ENCODE measurements around the gene XPO6.

DNA sequence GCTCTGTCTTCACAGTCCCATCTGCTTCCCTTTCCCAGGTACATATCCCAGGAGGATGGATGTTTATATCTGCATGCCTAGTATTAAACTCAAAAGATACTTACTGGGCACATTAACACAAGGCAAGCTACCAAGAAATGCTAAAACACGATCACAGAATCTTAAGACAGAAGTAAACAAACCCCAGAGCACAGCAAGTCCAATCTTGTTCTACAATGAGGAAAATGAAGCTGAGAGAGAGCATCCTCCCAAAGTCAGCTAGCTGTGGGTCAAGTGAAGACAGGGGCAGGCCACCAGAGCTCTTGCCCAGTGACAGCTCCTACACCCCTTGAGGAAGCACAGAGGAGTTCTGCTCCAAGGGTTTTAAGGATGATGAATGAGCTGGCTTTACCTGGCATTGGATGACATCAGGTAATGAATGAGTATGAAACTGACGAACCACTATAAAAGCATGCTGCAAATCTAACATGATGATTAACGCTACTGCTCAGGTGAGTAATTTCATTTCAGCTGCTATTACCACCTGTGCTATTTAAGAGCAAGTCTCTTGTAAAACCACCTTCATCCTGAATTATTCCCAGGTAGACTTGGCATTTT, 20.3 kb downstream of the XPO6 start:
- TF ChIP-seq, protein P1, sequence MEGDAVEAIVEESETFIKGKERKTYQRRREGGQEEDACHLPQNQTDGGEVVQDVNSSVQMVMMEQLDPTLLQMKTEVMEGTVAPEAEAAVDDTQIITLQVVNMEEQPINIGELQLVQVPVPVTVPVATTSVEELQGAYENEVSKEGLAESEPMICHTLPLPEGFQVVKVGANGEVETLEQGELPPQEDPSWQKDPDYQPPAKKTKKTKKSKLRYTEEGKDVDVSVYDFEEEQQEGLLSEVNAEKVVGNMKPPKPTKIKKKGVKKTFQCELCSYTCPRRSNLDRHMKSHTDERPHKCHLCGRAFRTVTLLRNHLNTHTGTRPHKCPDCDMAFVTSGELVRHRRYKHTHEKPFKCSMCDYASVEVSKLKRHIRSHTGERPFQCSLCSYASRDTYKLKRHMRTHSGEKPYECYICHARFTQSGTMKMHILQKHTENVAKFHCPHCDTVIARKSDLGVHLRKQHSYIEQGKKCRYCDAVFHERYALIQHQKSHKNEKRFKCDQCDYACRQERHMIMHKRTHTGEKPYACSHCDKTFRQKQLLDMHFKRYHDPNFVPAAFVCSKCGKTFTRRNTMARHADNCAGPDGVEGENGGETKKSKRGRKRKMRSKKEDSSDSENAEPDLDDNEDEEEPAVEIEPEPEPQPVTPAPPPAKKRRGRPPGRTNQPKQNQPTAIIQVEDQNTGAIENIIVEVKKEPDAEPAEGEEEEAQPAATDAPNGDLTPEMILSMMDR (optimal IDR thresholded peaks at IDR 0.05 in 1 of 3, IDR thresholded peaks at IDR 0.05 in 1 of 3, conservative IDR thresholded peaks at IDR 0.05 in 1 of 3; ENCODE audit: extremely low read depth in 1 of 3, insufficient read depth in 2 of 3, low read length in 3 of 3) = no peak
- TF ChIP-seq EZH2 (IDR thresholded peaks at IDR 0.05; ENCODE audit: low read length) = no peak
